ENCODE data around the gene RBM14. TPM values are rescaled to one million over a fixed set of nuclear protein-coding genes. Genes with fewer than 3 reads are reported as not detected.

The RBM14 gene
- total and polyA plus RNA-seq, 9 of the 15 experiments (the other 6 are each of a cell fraction or from before 2014, with no cell fraction given), result 5.5 to 131 (median 42.6) TPM

DNA sequence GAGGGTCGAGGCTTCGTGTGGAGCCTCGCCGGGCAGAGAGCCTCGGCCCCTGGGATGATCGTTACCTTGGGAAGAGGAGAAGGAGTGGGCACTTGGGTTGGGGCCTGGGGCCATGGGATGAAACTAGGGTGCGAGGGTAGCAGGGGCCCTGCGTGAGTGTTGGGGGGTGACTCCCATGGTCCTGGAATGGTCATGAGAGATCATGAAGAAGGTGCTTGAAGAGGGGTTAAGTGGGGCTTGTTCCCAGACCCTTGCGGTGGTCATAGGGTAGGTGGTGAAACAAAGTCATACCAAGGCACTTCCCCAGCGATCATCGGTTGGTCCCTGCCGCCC lies 23.2 kb upstream of the RBM14 start:
- intact Hi-C loops (cut with micrococcal nuclease), result loop anchor here (1.0 to 5.0 kb wide), 2 partner anchors 23 to 84 kb away; partner anchors contain the start of genes RBM14 and RBM4B
- ChIA-PET POLR2A (interaction anchor here (0.7 kb wide), 1 partner anchor 16 kb away, joined by 3 read pairs; no protein-coding TSS in a partner anchor), CTCF (ENCODE audit: low intra/inter-chr PET ratio) (no interaction called here)
- no peak for FAIRE-seq
- under 1% methylated on average over 12 of the region's 12 CpGs for WGBS (ENCODE audit: insufficient coverage, low coverage, missing lambda C conversion rate)
- Histone ChIP-seq H3K27me3 (ENCODE audit: control insufficient read depth in 2 of 2, insufficient read depth in 2 of 2, low read length in 2 of 2) (no peaks in the 10 kb centered on the region), H3K9me1 (ENCODE audit: control insufficient read depth, insufficient read depth, low read length) (no peaks in the 10 kb centered on the region), H3K36me3 (ENCODE audit: control insufficient read depth, insufficient read depth, low read length) (peaks cover 8% of the 10 kb centered on the region; the same call in 1 of the 3 replicates), H3K9me3 (replicated peaks; ENCODE audit: control insufficient read depth, insufficient read depth, low read depth, low read length) (no peaks in the 10 kb centered on the region), H3K4me2 (ENCODE audit: insufficient read depth, low read length) (peak overlapping the region; percentile 94), H3K4me1 (replicated peaks in 1 of 2; ENCODE audit: control insufficient read depth in 2 of 2, insufficient read depth in 2 of 2, low read length in 2 of 2) (peaks cover 32 to 51% of the 10 kb centered on the region in 2 experiments), H2AFZ (ENCODE audit: low read depth, low read length) (peak overlapping the region; percentile 95), H3K27ac (ENCODE audit: extremely low read depth, low read depth, low read length) (peak overlapping the region; percentile 75), H3K79me2 (ENCODE audit: control insufficient read depth, insufficient read depth, low read length) (peaks cover 26% of the 10 kb centered on the region), H3K4me3 (peak overlapping the region; percentile 75), H3K9ac (ENCODE audit: insufficient read depth in 1 of 2, low read depth in 2 of 2, low read length in 2 of 2) (peak overlapping the region; percentile 85 to 94), H4K20me1 (replicated peaks; ENCODE audit: control insufficient read depth, insufficient read depth, low read length) (no peaks in the 10 kb centered on the region)
- no peak for DNase-seq (ENCODE audit: extremely low read depth in 1 of 4, low spot score in 3 of 4)
- in situ Hi-C loops (cut with MboI), result no loop called here
- ATAC-seq, result peak; percentile 18
- no TSS peak for BruUV-seq (replicated peaks)
- peak; percentile 72; the same call in 1 of the 2 replicates for TF ChIP-seq TAF7 (tag; IDR thresholded peaks at IDR 0.05)
- TF ChIP-seq MEF2A (IDR thresholded peaks at IDR 0.05; ENCODE audit: control insufficient read depth, low read depth, low read length), result no peak
- no peak; the same call in 1 of the 2 replicates for TF ChIP-seq RAD51 (IDR thresholded peaks at IDR 0.05; ENCODE audit: borderline replicate concordance, low read depth)
- TF ChIP-seq SMARCA5 (IDR thresholded peaks at IDR 0.05), result no peak
- TF ChIP-seq ZNF347 (CRISPR knock-in tag; IDR thresholded peaks at IDR 0.05; ENCODE audit: low read depth), result no peak
- TF ChIP-seq ZNF282 (CRISPR knock-in tag; IDR thresholded peaks at IDR 0.05), result no peak
- TF ChIP-seq, protein P1, sequence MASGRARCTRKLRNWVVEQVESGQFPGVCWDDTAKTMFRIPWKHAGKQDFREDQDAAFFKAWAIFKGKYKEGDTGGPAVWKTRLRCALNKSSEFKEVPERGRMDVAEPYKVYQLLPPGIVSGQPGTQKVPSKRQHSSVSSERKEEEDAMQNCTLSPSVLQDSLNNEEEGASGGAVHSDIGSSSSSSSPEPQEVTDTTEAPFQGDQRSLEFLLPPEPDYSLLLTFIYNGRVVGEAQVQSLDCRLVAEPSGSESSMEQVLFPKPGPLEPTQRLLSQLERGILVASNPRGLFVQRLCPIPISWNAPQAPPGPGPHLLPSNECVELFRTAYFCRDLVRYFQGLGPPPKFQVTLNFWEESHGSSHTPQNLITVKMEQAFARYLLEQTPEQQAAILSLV (tag; IDR thresholded peaks at IDR 0.05), result no peak
- TF ChIP-seq ATF7 (IDR thresholded peaks at IDR 0.05), result peak; percentile 47; the same call in 1 of the 2 replicates
- no peak for TF ChIP-seq MAFF (IDR thresholded peaks at IDR 0.05; ENCODE audit: low read length)
- TF ChIP-seq TEAD4 (IDR thresholded peaks at IDR 0.05; ENCODE audit: low read length), result no peak
- peak; percentile 45; the same call in 1 of the 2 replicates for TF ChIP-seq TEAD4 (CRISPR knock-in tag; IDR thresholded peaks at IDR 0.05; ENCODE audit: borderline replicate concordance)
- TF ChIP-seq ZNF408 (CRISPR knock-in tag; IDR thresholded peaks at IDR 0.05; ENCODE audit: low read depth), result no peak
- no peak for TF ChIP-seq ZNF197 (CRISPR knock-in tag; IDR thresholded peaks at IDR 0.05; ENCODE audit: low read depth)
- TF ChIP-seq BRD4 (IDR thresholded peaks at IDR 0.05), result no peak
- TF ChIP-seq NFRKB (IDR thresholded peaks at IDR 0.05; ENCODE audit: low read depth), result no peak
- TF ChIP-seq ZKSCAN1 (IDR thresholded peaks at IDR 0.05; ENCODE audit: low read depth, low read length), result no peak
- no peak for TF ChIP-seq RFX1 (IDR thresholded peaks at IDR 0.05)
- TF ChIP-seq, protein P2, sequence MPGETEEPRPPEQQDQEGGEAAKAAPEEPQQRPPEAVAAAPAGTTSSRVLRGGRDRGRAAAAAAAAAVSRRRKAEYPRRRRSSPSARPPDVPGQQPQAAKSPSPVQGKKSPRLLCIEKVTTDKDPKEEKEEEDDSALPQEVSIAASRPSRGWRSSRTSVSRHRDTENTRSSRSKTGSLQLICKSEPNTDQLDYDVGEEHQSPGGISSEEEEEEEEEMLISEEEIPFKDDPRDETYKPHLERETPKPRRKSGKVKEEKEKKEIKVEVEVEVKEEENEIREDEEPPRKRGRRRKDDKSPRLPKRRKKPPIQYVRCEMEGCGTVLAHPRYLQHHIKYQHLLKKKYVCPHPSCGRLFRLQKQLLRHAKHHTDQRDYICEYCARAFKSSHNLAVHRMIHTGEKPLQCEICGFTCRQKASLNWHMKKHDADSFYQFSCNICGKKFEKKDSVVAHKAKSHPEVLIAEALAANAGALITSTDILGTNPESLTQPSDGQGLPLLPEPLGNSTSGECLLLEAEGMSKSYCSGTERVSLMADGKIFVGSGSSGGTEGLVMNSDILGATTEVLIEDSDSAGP (CRISPR knock-in tag; IDR thresholded peaks at IDR 0.05), result 0 out of 2 replicates have a peak, but pooled peaks have one; percentile 29
- TF ChIP-seq ZNF232 (CRISPR knock-in tag; IDR thresholded peaks at IDR 0.05), result no peak
- TF ChIP-seq, protein P3, sequence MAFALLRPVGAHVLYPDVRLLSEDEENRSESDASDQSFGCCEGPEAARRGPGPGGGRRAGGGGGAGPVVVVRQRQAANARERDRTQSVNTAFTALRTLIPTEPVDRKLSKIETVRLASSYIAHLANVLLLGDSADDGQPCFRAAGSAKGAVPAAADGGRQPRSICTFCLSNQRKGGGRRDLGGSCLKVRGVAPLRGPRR (CRISPR knock-in tag; IDR thresholded peaks at IDR 0.05), result peak; percentile 57; the same call in 1 of the 2 replicates
- TF ChIP-seq, protein P4, sequence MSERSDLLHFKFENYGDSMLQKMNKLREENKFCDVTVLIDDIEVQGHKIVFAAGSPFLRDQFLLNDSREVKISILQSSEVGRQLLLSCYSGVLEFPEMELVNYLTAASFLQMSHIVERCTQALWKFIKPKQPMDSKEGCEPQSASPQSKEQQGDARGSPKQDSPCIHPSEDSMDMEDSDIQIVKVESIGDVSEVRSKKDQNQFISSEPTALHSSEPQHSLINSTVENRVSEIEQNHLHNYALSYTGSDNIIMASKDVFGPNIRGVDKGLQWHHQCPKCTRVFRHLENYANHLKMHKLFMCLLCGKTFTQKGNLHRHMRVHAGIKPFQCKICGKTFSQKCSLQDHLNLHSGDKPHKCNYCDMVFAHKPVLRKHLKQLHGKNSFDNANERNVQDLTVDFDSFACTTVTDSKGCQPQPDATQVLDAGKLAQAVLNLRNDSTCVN (CRISPR knock-in tag; IDR thresholded peaks at IDR 0.05), result 0 out of 2 replicates have a peak, but pooled peaks have one; percentile 61
- TF ChIP-seq ZNF785 (CRISPR knock-in tag; IDR thresholded peaks at IDR 0.05), result no peak

Measured in K562 (cell line).